HCT116 (cell line): ENCODE results near the gene OPN1MW2. TPM values are rescaled to one million over a fixed set of nuclear protein-coding genes. Genes with fewer than 3 reads are reported as not detected.
"Not testable (repeated sequence)": the region's sequence is repeated elsewhere in the genome, so short reads cannot be mapped to it uniquely, and the experiment has no call there.

Experiments
- ATAC-seq: fragments of 200-7000 bp; cut with Tn5 transposase; 2 replicates; pipeline ENCODE4 v1.9.1; 2020; ENCODE audit warnings: mild to moderate bottlenecking, moderate library complexity
- BruUV-seq: library from RNA; stranded (reverse); fragments of 400-500 nt; replicated peaks from 2 replicates; lab custom pipeline; 2021; lab: Mats Ljungman, UMichigan
- CTCF ChIA-PET: fragments of 300-600 bp; sonication (Branson Sonifier 250); formaldehyde crosslinking; loops from one replicate; lab custom pipeline; 2021; ENCODE audit warnings: antibody characterized with exemption; lab: Charles Lee
- POLR2A ChIA-PET: fragments of 300-600, 350-600 bp; sonication (Branson Sonifier 250); formaldehyde crosslinking; loops from one replicate; lab custom pipeline; 2021; ENCODE audit warnings: antibody characterized with exemption; lab: Charles Lee
- RAD21 ChIA-PET, 2 experiments: fragments of 300-600 bp; sonication (Branson Sonifier 250); formaldehyde crosslinking; loops; one replicate each; lab custom pipeline; 2023; ENCODE audit warnings: low total read pairs in 2 of 2; ENCODE audit not compliant: uncharacterized antibody in 2 of 2, unreplicated experiment in 2 of 2, low non-redundant PET in 1 of 2; lab: Charles Lee
- DNase-seq: peaks from one replicate; pipeline ENCODE4 v3.0.0-alpha.2; 2010; ENCODE audit warnings: low read depth, low spot score
- H2AFZ ChIP-seq: fragments of 200-600 bp; shearing (Covaris generic), sonication (generic); 2 replicates; pipeline ENCODE4 v1.6.1; 2017; ENCODE audit warnings: low read depth, mixed run types, mixed read lengths, antibody characterized with exemption, low read length; ENCODE audit not compliant: poor library complexity, severe bottlenecking
- H3K27ac ChIP-seq: 2 replicates; pipeline ENCODE4 v1.5.1; 2012; ENCODE audit warnings: low read depth, low read length
- H3K27me3 ChIP-seq: fragments of 200-600 bp; sonication (generic); 2 replicates; pipeline ENCODE4 v1.6.1; 2016; ENCODE audit warnings: mixed run types, low read length, mixed read lengths; ENCODE audit not compliant: insufficient read depth
- H3K36me3 ChIP-seq, 2 experiments: fragments of 200-500 bp in 1 of 2; fragments of 200-600 bp in 1 of 2; sonication (Bioruptor generic) in 1 of 2; sonication (generic) in 1 of 2; 2 replicates each; pipeline versions ENCODE4 v1.5.1 to v1.6.1; 2014 to 2016; ENCODE audit warnings: low read length in 2 of 2, inconsistent platforms in 1 of 2, mixed read lengths in 1 of 2, mixed run types in 1 of 2; ENCODE audit not compliant: insufficient read depth in 2 of 2, control insufficient read depth in 1 of 2
- H3K4me1 ChIP-seq, 2 experiments: fragments of 200-600 bp in 1 of 2; sonication (generic) in 1 of 2; 2 replicates each; pipeline versions ENCODE4 v1.5.1 to v1.6.1; 2012 to 2017; ENCODE audit warnings: low read length in 2 of 2, inconsistent platforms in 1 of 2, mild to moderate bottlenecking in 1 of 2, mixed read lengths in 1 of 2, mixed run types in 1 of 2, moderate library complexity in 1 of 2; ENCODE audit not compliant: insufficient read depth in 2 of 2, control insufficient read depth in 1 of 2
- H3K4me2 ChIP-seq: fragments of 200-600 bp; sonication (generic); 2 replicates; pipeline ENCODE4 v1.6.1; 2017; ENCODE audit warnings: mixed run types, low read length, mixed read lengths
- H3K4me3 ChIP-seq, 2 experiments: fragments of 200-600 bp in 1 of 2; sonication (generic) in 1 of 2; replicated peaks in 1 of 2; 2 replicates each; pipeline ENCODE4 v1.5.1; 2011 to 2016; ENCODE audit warnings: low read length in 2 of 2, control low read depth in 1 of 2, low read depth in 1 of 2, mild to moderate bottlenecking in 1 of 2, mixed read lengths in 1 of 2, mixed run types in 1 of 2
- H3K79me2 ChIP-seq: fragments of 200-600 bp; sonication (generic); 2 replicates; pipeline ENCODE4 v1.6.1; 2017; ENCODE audit warnings: mild to moderate bottlenecking, mixed run types, low read length, moderate library complexity, mixed read lengths; ENCODE audit not compliant: insufficient read depth
- H3K9ac ChIP-seq: fragments of 200-600 bp; sonication (generic); 2 replicates; pipeline ENCODE4 v1.6.1; 2016; ENCODE audit warnings: low read length, mixed read lengths
- H3K9me2 ChIP-seq: fragments of 200-600 bp; sonication (generic), shearing (Covaris generic); 2 replicates; pipeline ENCODE4 v1.6.1; 2017; ENCODE audit warnings: mixed run types, mild to moderate bottlenecking, moderate library complexity; ENCODE audit not compliant: insufficient read depth
- H3K9me3 ChIP-seq, 2 experiments: fragments of 200-500 bp in 1 of 2; fragments of 200-600 bp in 1 of 2; sonication (Bioruptor generic) in 1 of 2; sonication (generic) in 1 of 2; 2 replicates each; pipeline ENCODE4 v1.6.1; 2014 to 2017; ENCODE audit warnings: low read length in 2 of 2, mixed read lengths in 2 of 2, inconsistent platforms in 1 of 2, low read depth in 1 of 2, mild to moderate bottlenecking in 1 of 2, mixed run types in 1 of 2, moderate library complexity in 1 of 2; ENCODE audit not compliant: control insufficient read depth in 1 of 2, insufficient read depth in 1 of 2
- H4K20me1 ChIP-seq: fragments of 200-600 bp; sonication (generic), shearing (Covaris generic); 2 replicates; pipeline ENCODE4 v1.6.1; 2017; ENCODE audit warnings: mixed run types, mild to moderate bottlenecking, moderate library complexity; ENCODE audit not compliant: insufficient read depth
- intact Hi-C: fragments of 100-400 bp; cut with micrococcal nuclease; formaldehyde crosslinking; loops from 2 replicates; pipeline ENCODE4 v1.10.0; 2022
- total RNA-seq: library from RNA; stranded (reverse); gene quantifications from one replicate; pipeline ENCODE4 v1.2.1, GENCODE V29; 2021; ENCODE audit not compliant: unreplicated experiment

OPN1MW2 gene
- total RNA-seq, 1 experiment from 2014 or later, result not detected

DNA sequence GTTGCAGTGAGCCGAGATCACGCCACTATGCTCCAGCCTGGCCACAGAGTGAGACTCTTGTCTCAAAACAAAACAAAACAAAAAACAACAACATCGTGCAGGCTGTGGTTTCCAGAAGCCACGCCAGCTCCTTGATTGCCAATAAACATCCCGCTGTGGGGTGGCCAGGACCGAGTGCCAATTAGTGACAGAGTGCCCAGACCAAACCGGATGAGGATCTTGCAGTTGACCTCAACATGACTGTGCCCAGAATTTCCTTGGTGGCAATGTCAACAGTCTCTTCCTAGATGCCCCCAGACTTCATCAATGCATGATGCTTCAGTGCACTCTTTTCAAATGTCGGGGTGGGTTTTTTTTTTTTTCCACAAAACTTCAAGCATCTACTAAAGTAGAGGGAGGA, 35.8 kb upstream of the OPN1MW2 start:
- RAD21 ChIA-PET, H3K4me3 ChIP-seq, BruUV-seq, H3K4me2 ChIP-seq, H4K20me1 ChIP-seq, H3K9me2 ChIP-seq, H2AFZ ChIP-seq, H3K9ac ChIP-seq, POLR2A ChIA-PET, H3K4me1 ChIP-seq, intact Hi-C loops, H3K9me3 ChIP-seq, ATAC-seq, DNase-seq, H3K27ac ChIP-seq, H3K27me3 ChIP-seq, H3K36me3 ChIP-seq, CTCF ChIA-PET, H3K79me2 ChIP-seq: not testable (repeated sequence)

DNA sequence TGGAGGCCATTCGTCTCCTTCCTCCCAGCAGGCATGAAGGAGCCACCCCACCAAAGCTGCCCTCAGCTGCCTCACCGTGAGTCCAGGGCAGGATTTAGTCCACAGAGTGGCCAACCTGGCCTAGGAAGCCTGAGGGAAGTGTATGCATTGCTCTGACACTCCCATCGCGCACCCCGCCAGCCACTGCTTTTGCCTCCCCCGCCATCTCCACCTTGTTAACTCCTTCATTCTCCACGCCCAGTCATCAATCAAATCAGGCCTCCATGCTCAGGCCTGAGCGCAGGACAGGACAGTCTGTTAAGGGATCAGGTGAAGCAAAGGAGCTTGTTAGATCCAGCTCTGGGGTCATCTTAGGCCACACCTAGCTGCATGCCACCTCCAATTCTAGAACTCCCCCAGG, 26.7 kb upstream of the OPN1MW2 start:
- H3K4me1 ChIP-seq, RAD21 ChIA-PET, H2AFZ ChIP-seq, H3K9me2 ChIP-seq, H4K20me1 ChIP-seq, H3K4me3 ChIP-seq, H3K9ac ChIP-seq, H3K79me2 ChIP-seq, H3K4me2 ChIP-seq, H3K27ac ChIP-seq, intact Hi-C loops, BruUV-seq, ATAC-seq, H3K9me3 ChIP-seq, CTCF ChIA-PET, DNase-seq, H3K27me3 ChIP-seq, POLR2A ChIA-PET, H3K36me3 ChIP-seq: not testable (repeated sequence)

- intact Hi-C loops, H3K27ac ChIP-seq, POLR2A ChIA-PET, H3K4me3 ChIP-seq, CTCF ChIA-PET, RAD21 ChIA-PET, BruUV-seq, ATAC-seq, H3K9me3 ChIP-seq, H3K36me3 ChIP-seq, H3K9me2 ChIP-seq, H2AFZ ChIP-seq, H3K4me1 ChIP-seq, DNase-seq, H3K27me3 ChIP-seq, H4K20me1 ChIP-seq, H3K9ac ChIP-seq, H3K79me2 ChIP-seq, H3K4me2 ChIP-seq: not testable (repeated sequence)
Measured at GRCh38 chrX:154194316-154194715, 25.2 kb upstream of the OPN1MW2 start.

GRCh38 chrX:154196466-154196865, 23.1 kb upstream of the OPN1MW2 start:
- POLR2A ChIA-PET, BruUV-seq, H2AFZ ChIP-seq, H4K20me1 ChIP-seq, ATAC-seq, H3K9me3 ChIP-seq, H3K4me2 ChIP-seq, H3K4me3 ChIP-seq, H3K27me3 ChIP-seq, H3K9ac ChIP-seq, H3K79me2 ChIP-seq, RAD21 ChIA-PET, H3K36me3 ChIP-seq, DNase-seq, H3K4me1 ChIP-seq, CTCF ChIA-PET, intact Hi-C loops, H3K27ac ChIP-seq, H3K9me2 ChIP-seq: not testable (repeated sequence)
